Aorta (tissue), 5 donors: ENCODE data around the gene RHOD. TPM values are rescaled to one million over a fixed set of nuclear protein-coding genes. Genes with fewer than 3 reads are reported as not detected.
A peak's percentile ranks its signal among the peaks of the same experiment; 100 is the strongest.

Experiments used
- ATAC-seq: fragments of 200-7000 bp; cut with Tn5 transposase; one replicate; pipeline ENCODE4 v1.9.1; 2022; ENCODE audit warnings: moderate library complexity; ENCODE audit not compliant: low FRiP score
- DNase-seq, 2 donors: peaks; one replicate each; pipeline ENCODE4 v3.0.0-alpha.2; 2020
- H3K27ac ChIP-seq, 2 donors: one replicate each; pipeline ENCODE4 v1.5.1; 2013; ENCODE audit warnings: low read length in 2 of 2, mild to moderate bottlenecking in 2 of 2, moderate library complexity in 2 of 2, control low read depth in 1 of 2, inconsistent platforms in 1 of 2, low read depth in 1 of 2
- H3K27me3 ChIP-seq, 2 donors: one replicate each; pipeline ENCODE4 v1.6.1; 2013; ENCODE audit warnings: control low read depth in 1 of 2, low read length in 1 of 2, mild to moderate bottlenecking in 1 of 2, moderate library complexity in 1 of 2; ENCODE audit not compliant: insufficient read depth in 2 of 2, control insufficient read depth in 1 of 2
- H3K36me3 ChIP-seq, 2 donors: one replicate each; pipeline ENCODE4 v1.6.1; 2013; ENCODE audit warnings: control low read depth in 1 of 2, low read length in 1 of 2, mild to moderate bottlenecking in 1 of 2; ENCODE audit not compliant: insufficient read depth in 2 of 2, control insufficient read depth in 1 of 2
- H3K4me1 ChIP-seq, 2 donors: one replicate each; pipeline ENCODE4 v1.6.1; 2013; ENCODE audit warnings: low read length in 2 of 2, control low read depth in 1 of 2, mild to moderate bottlenecking in 1 of 2, moderate library complexity in 1 of 2; ENCODE audit not compliant: insufficient read depth in 2 of 2, control insufficient read depth in 1 of 2
- H3K4me3 ChIP-seq, 2 donors: one replicate each; pipeline ENCODE4 v1.5.1; 2013; ENCODE audit warnings: low read length in 2 of 2, control low read depth in 1 of 2, mild to moderate bottlenecking in 1 of 2
- H3K9me3 ChIP-seq: one replicate; pipeline ENCODE4 v1.6.1; 2013; ENCODE audit warnings: mild to moderate bottlenecking, low read length; ENCODE audit not compliant: control insufficient read depth
- WGBS, 2 donors: extraction: QIAGEN DNeasy Blood & Tissue Kit; methylation state at CpG; one replicate each; pipeline ENCODE4 v1.1.7; 2013; 5-methylcytosine and 5-hydroxymethylcytosine counted together
- intact Hi-C, 2 donors: fragments of 100-400 bp; cut with DNase I; formaldehyde crosslinking; loops; one replicate each; pipeline versions ENCODE4 v1.14.2 to v1.15.0; 2022
- polyA plus RNA-seq, 2 donors: library from polyadenylated mRNA; stranded (reverse); fragments of 200-250 nt; gene quantifications; one replicate each; pipeline ENCODE4 v1.2.3, GENCODE V29; 2013
- total RNA-seq, 2 donors: library from RNA; stranded (reverse); fragmentation: NEBNext Ultra II Directional; extraction: Animal tissue kit (Norgen Biotek cat#: 25700); gene quantifications; one replicate each; pipeline ENCODE4 v1.2.1, GENCODE V29; 2021
- donor health status: healthy with polysubstance abuse.
- donor health status: Bipolar disorder and iron deficiency.
- donor health status: DM: no; HTN: no; CAD: no.
- donor health status: DM: no; HTN: no; CAD: no.
- donor health status: DM: yes; HTN: yes; CAD: no.

Gene RHOD
- total and polyA plus RNA-seq, 4 donors: 19.4 to 33.6 (median 24.3) TPM

- 67 to 77% methylated on average over 3 of the region's 3 CpGs for WGBS, 2 donors
- no peak overlapping the region for H3K4me3 ChIP-seq
- ATAC-seq: no peak
Measured at GRCh38 chr11:67041602-67042001, 15.0 kb upstream of the RHOD start.

GRCh38 chr11:67043572-67044349, 12.9 kb upstream of the RHOD start:
- intact Hi-C loops: no loop called here
- H3K27me3 ChIP-seq: no peaks in the 10 kb centered on the region
- no peaks in the 10 kb centered on the region for H3K4me1 ChIP-seq
- H3K4me3 ChIP-seq: no peak overlapping the region
- H3K27ac ChIP-seq: no peak overlapping the region
- H3K36me3 ChIP-seq: no peaks in the 10 kb centered on the region
- H3K9me3 ChIP-seq: no peaks in the 10 kb centered on the region
- 84 to 88% methylated on average over 18 of the region's 18 CpGs for WGBS, 2 donors
- DNase-seq (peak in 1 of 2 donors; percentile 21), ATAC-seq (no peak)

More at GRCh38 chr11:67041602-67042001, 15.0 kb upstream of the RHOD start:
- intact Hi-C loops: no loop called here
- Histone ChIP-seq H3K36me3 (no peaks in the 10 kb centered on the region), H3K9me3 (no peaks in the 10 kb centered on the region), H3K27ac (no peak overlapping the region), H3K4me1 (no peaks in the 10 kb centered on the region), H3K27me3 (no peaks in the 10 kb centered on the region)
- peak in 1 of 2 donors; percentile 25 for DNase-seq

- no peaks in the 10 kb centered on the region for H3K9me3 ChIP-seq
- H3K36me3 ChIP-seq: no peaks in the 10 kb centered on the region
- intact Hi-C loops: no loop called here
- 83 to 85% methylated on average over 14 of the region's 14 CpGs for WGBS, 2 donors
- DNase-seq (no peak), ATAC-seq (no peak)
- H3K4me1 ChIP-seq: no peaks in the 10 kb centered on the region
- H3K4me3 ChIP-seq: no peak overlapping the region
- H3K27ac ChIP-seq: no peak overlapping the region
- no peaks in the 10 kb centered on the region for H3K27me3 ChIP-seq
Measured at GRCh38 chr11:67044496-67044895, 12.2 kb upstream of the RHOD start.

GRCh38 chr11:67045314-67045713, 11.3 kb upstream of the RHOD start:
- intact Hi-C loops: no loop called here
- no peaks in the 10 kb centered on the region for H3K4me1 ChIP-seq
- ATAC-seq: no peak

GRCh38 chr11:67048515-67049130, 8.0 kb upstream of the RHOD start:
- intact Hi-C loops: no loop called here
- Histone ChIP-seq H3K27me3 (no peaks in the 10 kb centered on the region), H3K9me3 (no peaks in the 10 kb centered on the region), H3K36me3 (no peaks in the 10 kb centered on the region), H3K4me3 (no peak overlapping the region), H3K27ac (no peak overlapping the region), H3K4me1 (no peaks in the 10 kb centered on the region)
- DNase-seq (no peak), ATAC-seq (no peak)
- 94 to 95% methylated on average over 22 of the region's 22 CpGs for WGBS, 2 donors

More at GRCh38 chr11:67045314-67045713, 11.3 kb upstream of the RHOD start:
- Histone ChIP-seq H3K36me3 (no peaks in the 10 kb centered on the region), H3K27me3 (no peaks in the 10 kb centered on the region), H3K27ac (no peak overlapping the region), H3K4me3 (no peak overlapping the region), H3K9me3 (no peaks in the 10 kb centered on the region)
- DNase-seq: peak; percentile 73 to 90
- WGBS, 2 donors: 9 to 21% methylated on average over 14 of the region's 14 CpGs

- Histone ChIP-seq H3K27ac (no peak overlapping the region), H3K27me3 (no peaks in the 10 kb centered on the region), H3K9me3 (no peaks in the 10 kb centered on the region), H3K4me3 (no peak overlapping the region), H3K36me3 (no peaks in the 10 kb centered on the region), H3K4me1 (no peaks in the 10 kb centered on the region)
- 93 to 100% methylated on average over 3 of the region's 3 CpGs for WGBS, 2 donors
- intact Hi-C loops: no loop called here
- ATAC-seq (no peak), DNase-seq (no peak)
Measured at GRCh38 chr11:67050139-67050538, 6.5 kb upstream of the RHOD start.

GRCh38 chr11:67051180-67051893, 5.3 kb upstream of the RHOD start:
- no peaks in the 10 kb centered on the region for H3K9me3 ChIP-seq
- intact Hi-C loops: no loop called here
- H3K4me1 ChIP-seq: no peaks in the 10 kb centered on the region
- H3K36me3 ChIP-seq: no peaks in the 10 kb centered on the region
- DNase-seq (no peak), ATAC-seq (no peak)
- 85 to 91% methylated on average over 9 of the region's 9 CpGs for WGBS, 2 donors
- no peaks in the 10 kb centered on the region for H3K27me3 ChIP-seq
- no peak overlapping the region for H3K4me3 ChIP-seq
- H3K27ac ChIP-seq: no peak overlapping the region

- no peak overlapping the region for H3K27ac ChIP-seq
- 79 to 84% methylated on average over 4 of the region's 4 CpGs for WGBS, 2 donors
- DNase-seq (no peak), ATAC-seq (no peak)
- intact Hi-C loops: no loop called here
- H3K27me3 ChIP-seq: no peaks in the 10 kb centered on the region
- H3K4me1 ChIP-seq: no peaks in the 10 kb centered on the region
- no peaks in the 10 kb centered on the region for H3K36me3 ChIP-seq
- H3K9me3 ChIP-seq: no peaks in the 10 kb centered on the region
- H3K4me3 ChIP-seq: no peak overlapping the region
Measured at GRCh38 chr11:67051945-67052488, 4.6 kb upstream of the RHOD start.
